ENCODE data around the gene SCD5.

DNA sequence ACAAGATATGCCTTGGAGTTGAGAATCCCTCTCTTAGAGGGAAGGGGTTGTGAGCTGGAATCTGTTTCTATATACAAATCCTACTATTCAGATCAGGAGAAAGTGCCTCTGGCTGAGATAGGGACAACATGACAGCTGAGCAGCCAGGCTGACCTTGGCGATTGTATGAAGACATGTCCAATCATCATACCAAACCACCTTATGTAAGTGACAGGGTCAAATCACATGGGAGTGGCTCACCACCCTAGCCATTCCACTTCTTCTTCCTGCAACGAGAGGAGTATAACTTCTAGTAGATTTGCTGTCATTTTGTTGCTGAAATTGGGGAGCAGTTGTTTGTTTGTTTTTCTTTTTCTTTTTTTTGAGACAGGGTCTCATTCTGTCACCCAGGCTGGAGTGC is 188.6 kb downstream of the SCD5 start:
- TF ChIP-seq, protein P1, sequence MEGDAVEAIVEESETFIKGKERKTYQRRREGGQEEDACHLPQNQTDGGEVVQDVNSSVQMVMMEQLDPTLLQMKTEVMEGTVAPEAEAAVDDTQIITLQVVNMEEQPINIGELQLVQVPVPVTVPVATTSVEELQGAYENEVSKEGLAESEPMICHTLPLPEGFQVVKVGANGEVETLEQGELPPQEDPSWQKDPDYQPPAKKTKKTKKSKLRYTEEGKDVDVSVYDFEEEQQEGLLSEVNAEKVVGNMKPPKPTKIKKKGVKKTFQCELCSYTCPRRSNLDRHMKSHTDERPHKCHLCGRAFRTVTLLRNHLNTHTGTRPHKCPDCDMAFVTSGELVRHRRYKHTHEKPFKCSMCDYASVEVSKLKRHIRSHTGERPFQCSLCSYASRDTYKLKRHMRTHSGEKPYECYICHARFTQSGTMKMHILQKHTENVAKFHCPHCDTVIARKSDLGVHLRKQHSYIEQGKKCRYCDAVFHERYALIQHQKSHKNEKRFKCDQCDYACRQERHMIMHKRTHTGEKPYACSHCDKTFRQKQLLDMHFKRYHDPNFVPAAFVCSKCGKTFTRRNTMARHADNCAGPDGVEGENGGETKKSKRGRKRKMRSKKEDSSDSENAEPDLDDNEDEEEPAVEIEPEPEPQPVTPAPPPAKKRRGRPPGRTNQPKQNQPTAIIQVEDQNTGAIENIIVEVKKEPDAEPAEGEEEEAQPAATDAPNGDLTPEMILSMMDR (IDR thresholded peaks at IDR 0.05; ENCODE audit: low read length): no peak
- TF ChIP-seq EZH2 (IDR thresholded peaks at IDR 0.05; ENCODE audit: borderline replicate concordance, low read length): no peak
